ENCODE data around the gene AKNA.
"Not testable (repeated sequence)": the region's sequence is repeated elsewhere in the genome, so short reads cannot be mapped to it uniquely, and the experiment has no call there.

DNA sequence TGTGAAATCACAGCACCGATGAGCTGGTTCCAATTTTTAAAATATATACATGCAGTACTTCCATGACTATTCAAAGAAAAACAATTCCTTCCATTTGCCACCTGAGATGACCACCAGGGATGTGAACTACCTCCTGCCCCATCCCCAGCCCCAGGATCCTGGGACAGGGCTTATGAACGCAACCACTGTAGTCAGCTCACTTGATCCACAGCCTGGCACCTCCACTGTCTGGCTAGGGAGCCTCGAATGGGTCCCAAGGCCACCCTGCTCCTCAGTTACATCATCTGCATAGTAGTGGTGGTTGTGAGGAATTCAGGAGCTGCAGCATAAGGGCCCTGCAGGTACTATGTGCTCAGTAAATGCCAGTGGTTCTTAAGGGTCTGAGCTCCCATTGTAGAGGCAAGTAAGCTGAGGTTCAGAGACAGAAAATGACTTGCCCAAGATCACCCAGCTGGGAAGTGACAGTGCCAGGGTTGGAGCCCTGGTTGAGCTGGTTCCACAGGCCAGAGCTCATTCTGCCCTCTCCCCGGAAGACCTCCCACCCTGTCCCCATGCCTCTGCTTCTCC, 55.2 kb downstream of the AKNA start:
- not testable (repeated sequence) for TF ChIP-seq ZC3H11A (IDR thresholded peaks at IDR 0.05); MAFK (IDR thresholded peaks at IDR 0.05; ENCODE audit: partially characterized antibody); HMGXB4 (CRISPR knock-in tag; IDR thresholded peaks at IDR 0.05; ENCODE audit: borderline replicate concordance); RNF2 (IDR thresholded peaks at IDR 0.05; ENCODE audit: borderline replicate concordance, low read depth); ZSCAN20 (CRISPR knock-in tag; IDR thresholded peaks at IDR 0.05); CTCF (IDR thresholded peaks at IDR 0.05); RAD21 (conservative IDR thresholded peaks at IDR 0.05 in 1 of 2, IDR thresholded peaks at IDR 0.05 in 1 of 2); POLR2A (IDR thresholded peaks at IDR 0.05; ENCODE audit: low read length); SMC3 (IDR thresholded peaks at IDR 0.05); USF2 (IDR thresholded peaks at IDR 0.05)
- TF ChIP-seq, protein P1, sequence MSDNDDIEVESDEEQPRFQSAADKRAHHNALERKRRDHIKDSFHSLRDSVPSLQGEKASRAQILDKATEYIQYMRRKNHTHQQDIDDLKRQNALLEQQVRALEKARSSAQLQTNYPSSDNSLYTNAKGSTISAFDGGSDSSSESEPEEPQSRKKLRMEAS (IDR thresholded peaks at IDR 0.05) = not testable (repeated sequence)
